Muscle of leg (tissue), 11 donors: ENCODE results near the gene BCAP31. TPM values are rescaled to one million over a fixed set of nuclear protein-coding genes. Genes with fewer than 3 reads are reported as not detected.
"Not testable (repeated sequence)": the region's sequence is repeated elsewhere in the genome, so short reads cannot be mapped to it uniquely, and the experiment has no call there.

ENCODE experiments used
- DNase-seq: peaks from one replicate; pipeline ENCODE4 v3.0.0; 2013
- H3K27ac ChIP-seq: one replicate; pipeline ENCODE4 v1.5.1; 2013; ENCODE audit warnings: mild to moderate bottlenecking, low read length, control low read depth
- H3K27me3 ChIP-seq: one replicate; pipeline ENCODE4 v1.6.1; 2013; ENCODE audit warnings: low read length; ENCODE audit not compliant: control insufficient read depth, insufficient read depth
- H3K36me3 ChIP-seq: one replicate; pipeline ENCODE4 v1.6.1; 2013; ENCODE audit warnings: low read length; ENCODE audit not compliant: control insufficient read depth, insufficient read depth
- H3K4me1 ChIP-seq: one replicate; pipeline ENCODE4 v1.6.1; 2013; ENCODE audit warnings: low read length; ENCODE audit not compliant: control insufficient read depth, insufficient read depth
- H3K4me3 ChIP-seq: one replicate; pipeline ENCODE4 v1.5.1; 2013; ENCODE audit warnings: low read length, control low read depth
- H3K9me3 ChIP-seq: replicated peaks from 2 replicates; pipeline ENCODE4 v1.6.1; 2013; ENCODE audit warnings: low read depth, low read length; ENCODE audit not compliant: control insufficient read depth
- WGBS: methylation state at CpG from one replicate; pipeline ENCODE4 v1.1.5; 2013; ENCODE audit warnings: missing lambda C conversion rate; ENCODE audit not compliant: insufficient coverage; 5-methylcytosine and 5-hydroxymethylcytosine counted together
- polyA plus RNA-seq, 8 donors: library from polyadenylated mRNA; unstranded; fragments of 120-200 nt; gene quantifications; one replicate each; pipeline versions ENCODE4 v1.2.1 to v1.2.3, GENCODE V29; 2013; ENCODE audit warnings: inconsistent platforms in 1 of 8, low replicate concordance in 1 of 8; ENCODE audit not compliant: insufficient read length in 8 of 8, insufficient read depth in 1 of 8
- total RNA-seq: library from RNA; stranded (reverse); fragments of 120-200 nt; gene quantifications from one replicate; pipeline ENCODE4 v1.2.4, GENCODE V29; 2013

The BCAP31 gene
- total and polyA plus RNA-seq, 9 donors, result 51.8 to 90.1 (median 76.8) TPM

GRCh38 chrX:153688506-153688905 is 35.7 kb downstream of the BCAP31 start:
- no peak for DNase-seq
- WGBS, result 34% methylated on average over 51 of the region's 57 CpGs
- H3K4me1 ChIP-seq, result peaks cover 14% of the 10 kb centered on the region
- no peaks in the 10 kb centered on the region for H3K36me3 ChIP-seq
- peak overlapping the region; percentile 10 for H3K4me3 ChIP-seq
- peaks cover 2% of the 10 kb centered on the region for H3K9me3 ChIP-seq
- no peak overlapping the region for H3K27ac ChIP-seq
- H3K27me3 ChIP-seq, result peaks cover 5% of the 10 kb centered on the region

GRCh38 chrX:153688071-153688470 is 36.1 kb downstream of the BCAP31 start:
- no peak for DNase-seq
- H3K4me3 ChIP-seq, result no peak overlapping the region
- peaks cover 5% of the 10 kb centered on the region for H3K27me3 ChIP-seq
- H3K4me1 ChIP-seq, result peaks cover 14% of the 10 kb centered on the region
- no peaks in the 10 kb centered on the region for H3K36me3 ChIP-seq
- WGBS, result 30% methylated on average over 53 of the region's 69 CpGs
- no peak overlapping the region for H3K27ac ChIP-seq
- H3K9me3 ChIP-seq, result peaks cover 3% of the 10 kb centered on the region

GRCh38 chrX:153687121-153688039 is 36.8 kb downstream of the BCAP31 start, which contains the start of gene SLC6A8:
TSS of gene SLC6A8 (plus strand) at chrX:153687926. CDS start at chrX:153688575, 649 bp downstream.
- peak; percentile 81 for DNase-seq
- peaks cover 5% of the 10 kb centered on the region for H3K27me3 ChIP-seq
- no peak within 1 kb of the TSS for H3K27ac ChIP-seq
- 30% methylated on average over 41 of the region's 66 CpGs for WGBS
- peaks cover 3% of the 10 kb centered on the region for H3K9me3 ChIP-seq
- H3K4me1 ChIP-seq, result peaks cover 10% of the 10 kb centered on the region
- H3K4me3 ChIP-seq, result peak within 1 kb of the TSS; percentile 10
- H3K36me3 ChIP-seq, result no peaks in the 10 kb centered on the region

- peak; percentile 31 for DNase-seq
- Histone ChIP-seq H3K27ac (no peak overlapping the region), H3K4me1 (peaks cover 5% of the 10 kb centered on the region), H3K27me3 (peaks cover 5% of the 10 kb centered on the region), H3K36me3 (no peaks in the 10 kb centered on the region), H3K4me3 (no peak overlapping the region), H3K9me3 (peaks cover 3% of the 10 kb centered on the region)
- no CpG with 5 or more reads among the region's 9 CpGs for WGBS
Measured at GRCh38 chrX:153686711-153687110, 37.5 kb downstream of the BCAP31 start.

- WGBS, result 73% methylated on average over 20 of the region's 24 CpGs
- Histone ChIP-seq H3K4me1 (peaks cover 5% of the 10 kb centered on the region), H3K4me3 (no peak overlapping the region), H3K27ac (no peak overlapping the region), H3K27me3 (peaks cover 7% of the 10 kb centered on the region), H3K9me3 (peaks cover 3% of the 10 kb centered on the region), H3K36me3 (no peaks in the 10 kb centered on the region)
- no peak for DNase-seq
Measured at GRCh38 chrX:153685751-153686696, 38.2 kb downstream of the BCAP31 start.

- H3K27ac ChIP-seq, result no peak overlapping the region
- H3K9me3 ChIP-seq, result peaks cover 3% of the 10 kb centered on the region
- H3K4me3 ChIP-seq, result no peak overlapping the region
- WGBS, result 54% methylated on average over 21 of the region's 21 CpGs
- peaks cover 7% of the 10 kb centered on the region for H3K27me3 ChIP-seq
- DNase-seq, result no peak
- H3K36me3 ChIP-seq, result no peaks in the 10 kb centered on the region
- peaks cover 4% of the 10 kb centered on the region for H3K4me1 ChIP-seq
Measured at GRCh38 chrX:153685156-153685536, 39.0 kb downstream of the BCAP31 start.

GRCh38 chrX:153684467-153685155 is 39.6 kb downstream of the BCAP31 start:
- no peaks in the 10 kb centered on the region for H3K36me3 ChIP-seq
- no peak overlapping the region for H3K27ac ChIP-seq
- peaks cover 3% of the 10 kb centered on the region for H3K9me3 ChIP-seq
- H3K27me3 ChIP-seq, result peaks cover 7% of the 10 kb centered on the region
- WGBS, result 24% methylated on average over 10 of the region's 21 CpGs
- H3K4me1 ChIP-seq, result peaks cover 3% of the 10 kb centered on the region
- H3K4me3 ChIP-seq, result no peak overlapping the region
- DNase-seq, result no peak

GRCh38 chrX:153683486-153683885 is 40.7 kb downstream of the BCAP31 start:
- H3K27me3 ChIP-seq, H3K4me3 ChIP-seq, DNase-seq, H3K27ac ChIP-seq, H3K9me3 ChIP-seq, H3K4me1 ChIP-seq, H3K36me3 ChIP-seq: not testable (repeated sequence)
- 96% methylated on average over 4 of the region's 8 CpGs for WGBS

GRCh38 chrX:153681175-153681574 is 43.0 kb downstream of the BCAP31 start:
- Histone ChIP-seq H3K9me3 (peaks cover 3% of the 10 kb centered on the region), H3K4me3 (no peak overlapping the region), H3K27me3 (peaks cover 8% of the 10 kb centered on the region), H3K4me1 (no peaks in the 10 kb centered on the region), H3K27ac (no peak overlapping the region), H3K36me3 (no peaks in the 10 kb centered on the region)
- no peak for DNase-seq
- 65% methylated on average over 11 of the region's 12 CpGs for WGBS
